IMR-90 (cell line): ENCODE results near the gene FXYD6. TPM values are rescaled to one million over a fixed set of nuclear protein-coding genes. Genes with fewer than 3 reads are reported as not detected.

Experiments
- ATAC-seq: fragments of 200-7000 bp; cut with Tn5 transposase; 2 replicates; pipeline ENCODE4 v1.9.1; 2020; ENCODE audit warnings: low read depth, mild to moderate bottlenecking, moderate library complexity
- BruUV-seq: library from RNA; stranded (reverse); fragments of 400-500 nt; replicated peaks from 2 replicates; lab custom pipeline; 2021; lab: Mats Ljungman, UMichigan
- CTCF ChIA-PET: fragments of 300-600 bp; formaldehyde crosslinking; extraction: SDS; loops from one replicate; lab custom pipeline; 2021; ENCODE audit warnings: antibody characterized with exemption; lab: Yijun Ruan, JAX
- POLR2A ChIA-PET: fragments of 300-600 bp; sonication (Branson Sonifier 250); formaldehyde crosslinking; loops from one replicate; lab custom pipeline; 2022; ENCODE audit warnings: antibody characterized with exemption; ENCODE audit not compliant: unreplicated experiment; lab: Charles Lee
- DNase-seq: peaks from one replicate; pipeline ENCODE4 v3.0.0; 2013
- H2AFZ ChIP-seq: replicated peaks from 2 replicates; pipeline ENCODE3; 2013; ENCODE audit warnings: low read length, mild to moderate bottlenecking; ENCODE audit not compliant: poor library complexity
- H2AK5ac ChIP-seq: 2 replicates; pipeline ENCODE4 v1.6.1; 2013; ENCODE audit warnings: low read depth, low read length, inconsistent platforms
- H2AK9ac ChIP-seq: replicated peaks from 2 replicates; pipeline ENCODE3; 2013; ENCODE audit warnings: mild to moderate bottlenecking, low read depth, low read length, moderate library complexity; ENCODE audit not compliant: poor library complexity
- H2BK120ac ChIP-seq: 2 replicates; pipeline ENCODE4 v1.6.1; 2013; ENCODE audit warnings: low read depth, low read length, inconsistent platforms
- H2BK15ac ChIP-seq: 3 replicates; pipeline ENCODE4 v1.6.1; 2013; ENCODE audit warnings: low read depth, low read length, inconsistent platforms
- H2BK20ac ChIP-seq: 2 replicates; pipeline ENCODE4 v1.6.1; 2013; ENCODE audit warnings: low read depth, mild to moderate bottlenecking, inconsistent platforms, low read length, moderate library complexity
- H2BK5ac ChIP-seq: 2 replicates; pipeline ENCODE4 v1.6.1; 2013; ENCODE audit warnings: mild to moderate bottlenecking, low read depth, low read length, inconsistent platforms; ENCODE audit not compliant: poor library complexity, severe bottlenecking
- H3K14ac ChIP-seq: replicated peaks from 2 replicates; pipeline ENCODE4 v1.6.1; 2013; ENCODE audit warnings: low read depth, low read length, inconsistent platforms
- H3K18ac ChIP-seq: 2 replicates; pipeline ENCODE4 v1.6.1; 2013; ENCODE audit warnings: low read depth, low read length, control low read depth
- H3K23ac ChIP-seq: 2 replicates; pipeline ENCODE4 v1.6.1; 2013; ENCODE audit warnings: low read depth, low read length, inconsistent platforms
- H3K27ac ChIP-seq: 2 replicates; pipeline ENCODE4 v1.5.1; 2013; ENCODE audit warnings: mild to moderate bottlenecking, control low read depth, low read length; ENCODE audit not compliant: insufficient read depth
- H3K27me3 ChIP-seq: 2 replicates; pipeline ENCODE4 v1.6.1; 2013; ENCODE audit warnings: low read length; ENCODE audit not compliant: control insufficient read depth, insufficient read depth
- H3K36me3 ChIP-seq: 2 replicates; pipeline ENCODE4 v1.6.1; 2013; ENCODE audit warnings: low read length, mixed read lengths; ENCODE audit not compliant: control insufficient read depth, insufficient read depth
- H3K4ac ChIP-seq: 2 replicates; pipeline ENCODE4 v1.6.1; 2013; ENCODE audit warnings: low read depth, low read length, inconsistent platforms
- H3K4me1 ChIP-seq: 2 replicates; pipeline ENCODE4 v1.6.1; 2013; ENCODE audit warnings: low read length, mixed read lengths; ENCODE audit not compliant: control insufficient read depth, insufficient read depth
- H3K4me2 ChIP-seq: 2 replicates; pipeline ENCODE4 v1.6.1; 2013; ENCODE audit warnings: low read depth, mild to moderate bottlenecking, control low read depth, low read length, moderate library complexity
- H3K4me3 ChIP-seq: 2 replicates; pipeline ENCODE4 v1.5.1; 2013; ENCODE audit warnings: low read depth, mild to moderate bottlenecking, control low read depth, low read length, moderate library complexity; ENCODE audit not compliant: insufficient read depth
- H3K56ac ChIP-seq: 2 replicates; pipeline ENCODE4 v1.6.1; 2013; ENCODE audit warnings: low read length, inconsistent platforms; ENCODE audit not compliant: insufficient read depth; ENCODE audit errors: extremely low read depth
- H3K79me1 ChIP-seq, 2 experiments: 2 replicates each; pipeline ENCODE4 v1.6.1; 2013; ENCODE audit warnings: low read length in 2 of 2, inconsistent platforms in 1 of 2, low read depth in 1 of 2
- H3K9ac ChIP-seq: 2 replicates; pipeline ENCODE4 v1.6.1; 2013; ENCODE audit warnings: low read depth, low read length, control low read depth
- H3K9me1 ChIP-seq: 2 replicates; pipeline ENCODE4 v1.6.1; 2013; ENCODE audit warnings: low read length, inconsistent platforms; ENCODE audit not compliant: insufficient read depth
- H3K9me3 ChIP-seq: 2 replicates; pipeline ENCODE4 v1.6.1; 2013; ENCODE audit warnings: low read length; ENCODE audit not compliant: control insufficient read depth, insufficient read depth
- H4K20me1 ChIP-seq: 2 replicates; pipeline ENCODE4 v1.6.1; 2013; ENCODE audit warnings: low read length, inconsistent platforms; ENCODE audit not compliant: insufficient read depth
- H4K5ac ChIP-seq: 2 replicates; pipeline ENCODE4 v1.6.1; 2013; ENCODE audit warnings: mild to moderate bottlenecking, low read depth, low read length, control low read depth
- H4K8ac ChIP-seq, 2 experiments: 2 replicates each; pipeline ENCODE4 v1.6.1; 2013; ENCODE audit warnings: low read depth in 2 of 2, low read length in 2 of 2, control low read depth in 1 of 2, inconsistent platforms in 1 of 2
- H4K91ac ChIP-seq: 2 replicates; pipeline ENCODE4 v1.6.1; 2013; ENCODE audit warnings: low read depth, low read length, inconsistent platforms; ENCODE audit not compliant: insufficient read depth
- BHLHE40 ChIP-seq: fragments of 150-350 bp; IDR thresholded peaks from 2 replicates; pipeline ENCODE4 v1.6.1; 2016; ENCODE audit warnings: mild to moderate bottlenecking, low read depth, low read length
- CEBPB ChIP-seq: IDR thresholded peaks from 2 replicates; pipeline ENCODE4 v1.6.1; 2012; ENCODE audit warnings: low read depth, low read length, improper control_type of control experiment
- CHD1 ChIP-seq: IDR thresholded peaks from 2 replicates; pipeline ENCODE4 v1.6.1; 2012; ENCODE audit warnings: low read depth, low read length, improper control_type of control experiment
- MAFK ChIP-seq: IDR thresholded peaks from 2 replicates; pipeline ENCODE4 v1.6.1; 2012; ENCODE audit warnings: low read depth, low read length, improper control_type of control experiment
- MAZ ChIP-seq: IDR thresholded peaks from 2 replicates; pipeline ENCODE4 v1.6.1; 2012; ENCODE audit warnings: low read depth, mild to moderate bottlenecking, low read length, improper control_type of control experiment, moderate library complexity, borderline replicate concordance
- MXI1 ChIP-seq: IDR thresholded peaks from 2 replicates; pipeline ENCODE4 v1.6.1; 2012; ENCODE audit warnings: low read depth, mild to moderate bottlenecking, low read length, moderate library complexity, borderline replicate concordance
- NFE2L2 ChIP-seq: fragments of 150-350 bp; IDR thresholded peaks from 2 replicates; pipeline ENCODE4 v1.6.1; 2016; ENCODE audit warnings: low read depth, mild to moderate bottlenecking, low read length
- POLR2A ChIP-seq: IDR thresholded peaks from 2 replicates; pipeline ENCODE4 v1.6.1; 2012; ENCODE audit warnings: mild to moderate bottlenecking, low read depth, low read length
- RAD21 ChIP-seq: IDR thresholded peaks from 2 replicates; pipeline ENCODE4 v1.6.1; 2012; ENCODE audit warnings: low read length, improper control_type of control experiment
- RCOR1 ChIP-seq: IDR thresholded peaks from 2 replicates; pipeline ENCODE4 v1.6.1; 2012; ENCODE audit warnings: mild to moderate bottlenecking, low read length, improper control_type of control experiment; ENCODE audit not compliant: insufficient replicate concordance
- SMC3 ChIP-seq: fragments of 150-350 bp; IDR thresholded peaks from 2 replicates; pipeline ENCODE4 v1.6.1; 2016; ENCODE audit warnings: low read depth, mild to moderate bottlenecking, antibody characterized with exemption, low read length, moderate library complexity
- WGBS, 2 experiments: methylation state at CpG; one replicate each; pipeline versions ENCODE4 v1.1.5 to v1.1.7; 2013; ENCODE audit warnings: missing lambda C conversion rate in 2 of 2; ENCODE audit not compliant: insufficient read length in 1 of 2; ENCODE audit errors: extremely low coverage in 2 of 2; 5-methylcytosine and 5-hydroxymethylcytosine counted together
- dilution Hi-C: fragments of 300-500 bp; cut with HindIII; formaldehyde crosslinking; loops from one replicate; pipeline ENCODE4 v1.14.3; 2018; ENCODE audit warnings: low sequenced_read_pairs; ENCODE audit not compliant: unreplicated experiment
- in situ Hi-C: fragments of 300-500 bp; cut with MboI; formaldehyde crosslinking; loops from 3 replicates; pipeline ENCODE4 v1.14.3; 2019; ENCODE audit warnings: low sequenced_read_pairs, inconsistent platforms, mixed read lengths
- intact Hi-C: fragments of 100-400 bp; cut with micrococcal nuclease; formaldehyde crosslinking; loops from 2 replicates; pipeline ENCODE4 v1.10.0; 2022
- polyA plus RNA-seq, 3 experiments: library from polyadenylated mRNA; depleted of rRNA; stranded (reverse); fragments of >200 nt; gene quantifications; 2 replicates each; pipeline ENCODE4 v1.2.3, GENCODE V29; 2012; ENCODE audit warnings: low replicate concordance in 1 of 3
- total RNA-seq: library from RNA; depleted of rRNA; stranded (reverse); fragments of >200 nt; gene quantifications from 2 replicates; pipeline ENCODE4 v1.2.3, GENCODE V29; 2012
- TF ChIP-seq, protein P1 (sequence below): fragments of 150-350 bp; IDR thresholded peaks from 2 replicates; pipeline ENCODE4 v1.6.1; 2017; ENCODE audit warnings: mild to moderate bottlenecking, antibody characterized with exemption, low read length, low read depth
- TF ChIP-seq, protein P2 (sequence below): conservative IDR thresholded peaks from 2 replicates; pipeline ENCODE4 v1.5.1; 2012; ENCODE audit warnings: mild to moderate bottlenecking, low read depth, low read length, improper control_type of control experiment

FXYD6 gene
- total and polyA plus RNA-seq, 2 of the 4 experiments (the other 2 are of a cell fraction), result 0.32 TPM; not detected in 1

DNA sequence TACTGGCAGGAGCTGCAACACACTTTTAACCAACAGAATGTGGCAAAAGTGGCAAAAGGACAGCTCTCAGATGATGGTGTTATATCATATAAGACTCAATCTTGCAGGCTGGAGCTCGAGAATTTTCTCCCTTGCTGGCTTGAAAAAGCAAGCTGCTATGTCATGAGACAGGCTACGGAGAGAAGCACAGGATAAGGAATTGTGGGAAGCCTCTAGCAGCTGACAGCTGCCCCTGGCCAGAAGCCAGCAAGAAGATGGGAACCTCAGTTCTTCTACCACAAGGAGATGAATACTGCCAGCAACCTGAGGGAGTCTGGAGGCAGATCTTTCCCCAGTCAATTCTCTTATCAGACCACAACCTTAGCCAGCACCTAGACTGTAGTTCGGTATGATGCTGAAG lies 24.6 kb downstream of the FXYD6 start:
- Histone ChIP-seq H3K27me3 (peaks cover 8% of the 10 kb centered on the region), H3K9me3 (no peaks in the 10 kb centered on the region), H3K23ac (no peak overlapping the region), H3K79me1 (no peaks in the 10 kb centered on the region), H3K36me3 (no peaks in the 10 kb centered on the region), H2BK20ac (no peak overlapping the region), H4K91ac (no peak overlapping the region), H2AK9ac (no peak overlapping the region), H3K4me3 (no peak overlapping the region), H2BK120ac (no peak overlapping the region), H3K4me1 (no peaks in the 10 kb centered on the region), H3K27ac (no peak overlapping the region), H3K4ac (no peak overlapping the region), H3K18ac (no peak overlapping the region), H3K14ac (no peak overlapping the region), H4K5ac (no peak overlapping the region), H4K8ac (no peak overlapping the region), H3K4me2 (no peak overlapping the region), H3K56ac (no peak overlapping the region), H2AK5ac (no peak overlapping the region), H3K9me1 (no peaks in the 10 kb centered on the region), H2BK5ac (no peak overlapping the region), H2AFZ (no peak overlapping the region), H3K9ac (no peak overlapping the region), H4K20me1 (no peaks in the 10 kb centered on the region), H2BK15ac (no peak overlapping the region)
- no CpG with 5 or more reads among the region's 3 CpGs for WGBS, 2 experiments
- TF ChIP-seq MAFK, result no peak
- no peak for TF ChIP-seq MXI1
- no peak for TF ChIP-seq CEBPB
- TF ChIP-seq BHLHE40, result no peak
- TF ChIP-seq SMC3, result no peak
- no peak for TF ChIP-seq RCOR1
- no peak for TF ChIP-seq CHD1
- no peak for TF ChIP-seq RAD21
- no peak for TF ChIP-seq MAZ
- TF ChIP-seq, protein P1, sequence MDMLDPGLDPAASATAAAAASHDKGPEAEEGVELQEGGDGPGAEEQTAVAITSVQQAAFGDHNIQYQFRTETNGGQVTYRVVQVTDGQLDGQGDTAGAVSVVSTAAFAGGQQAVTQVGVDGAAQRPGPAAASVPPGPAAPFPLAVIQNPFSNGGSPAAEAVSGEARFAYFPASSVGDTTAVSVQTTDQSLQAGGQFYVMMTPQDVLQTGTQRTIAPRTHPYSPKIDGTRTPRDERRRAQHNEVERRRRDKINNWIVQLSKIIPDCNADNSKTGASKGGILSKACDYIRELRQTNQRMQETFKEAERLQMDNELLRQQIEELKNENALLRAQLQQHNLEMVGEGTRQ, result no peak
- TF ChIP-seq POLR2A, result no peak
- TF ChIP-seq NFE2L2, result no peak
- TF ChIP-seq, protein P2, sequence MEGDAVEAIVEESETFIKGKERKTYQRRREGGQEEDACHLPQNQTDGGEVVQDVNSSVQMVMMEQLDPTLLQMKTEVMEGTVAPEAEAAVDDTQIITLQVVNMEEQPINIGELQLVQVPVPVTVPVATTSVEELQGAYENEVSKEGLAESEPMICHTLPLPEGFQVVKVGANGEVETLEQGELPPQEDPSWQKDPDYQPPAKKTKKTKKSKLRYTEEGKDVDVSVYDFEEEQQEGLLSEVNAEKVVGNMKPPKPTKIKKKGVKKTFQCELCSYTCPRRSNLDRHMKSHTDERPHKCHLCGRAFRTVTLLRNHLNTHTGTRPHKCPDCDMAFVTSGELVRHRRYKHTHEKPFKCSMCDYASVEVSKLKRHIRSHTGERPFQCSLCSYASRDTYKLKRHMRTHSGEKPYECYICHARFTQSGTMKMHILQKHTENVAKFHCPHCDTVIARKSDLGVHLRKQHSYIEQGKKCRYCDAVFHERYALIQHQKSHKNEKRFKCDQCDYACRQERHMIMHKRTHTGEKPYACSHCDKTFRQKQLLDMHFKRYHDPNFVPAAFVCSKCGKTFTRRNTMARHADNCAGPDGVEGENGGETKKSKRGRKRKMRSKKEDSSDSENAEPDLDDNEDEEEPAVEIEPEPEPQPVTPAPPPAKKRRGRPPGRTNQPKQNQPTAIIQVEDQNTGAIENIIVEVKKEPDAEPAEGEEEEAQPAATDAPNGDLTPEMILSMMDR, result no peak
- dilution Hi-C loops (no loop called here), in situ Hi-C loops (no loop called here), intact Hi-C loops (no loop called here)
- no peak for DNase-seq
- POLR2A ChIA-PET, result no interaction called here
- CTCF ChIA-PET, result no interaction called here
- ATAC-seq, result no peak
- BruUV-seq, result no TSS peak
